ENCODE measurements around the gene SPATS2.

SPATS2 gene

GRCh38 chr12:49543221-49543913 lies 176.1 kb downstream of the SPATS2 start:
- no peak for DNase-seq

GRCh38 chr12:49543914-49544815 lies 176.9 kb downstream of the SPATS2 start:
- DNase-seq, result no peak

- no peak for DNase-seq
Observed at GRCh38 chr12:49545815-49546214, 178.6 kb downstream of the SPATS2 start.

GRCh38 chr12:49546481-49546880 lies 179.2 kb downstream of the SPATS2 start:
- no peak for DNase-seq

- no peak for DNase-seq
Observed at GRCh38 chr12:49547090-49547690, 179.9 kb downstream of the SPATS2 start.

GRCh38 chr12:49548481-49548821 lies 181.2 kb downstream of the SPATS2 start:
- no peak for DNase-seq

GRCh38 chr12:49548822-49549648 lies 181.8 kb downstream of the SPATS2 start:
- DNase-seq, result no peak

- DNase-seq, result no peak
Observed at GRCh38 chr12:49549735-49550692, 182.8 kb downstream of the SPATS2 start.

GRCh38 chr12:49550693-49551252 lies 183.5 kb downstream of the SPATS2 start:
- DNase-seq, result no peak

- DNase-seq, result no peak
Observed at GRCh38 chr12:49552014-49552413, 184.8 kb downstream of the SPATS2 start.

GRCh38 chr12:49552425-49552824 lies 185.2 kb downstream of the SPATS2 start:
- DNase-seq, result no peak

GRCh38 chr12:49552899-49553298 lies 185.6 kb downstream of the SPATS2 start:
- no peak for DNase-seq

- no peak for DNase-seq
Observed at GRCh38 chr12:49553512-49554088, 186.3 kb downstream of the SPATS2 start.

- DNase-seq, result no peak
Observed at GRCh38 chr12:49554266-49554665, 187.0 kb downstream of the SPATS2 start.

GRCh38 chr12:49555631-49556390 lies 188.5 kb downstream of the SPATS2 start:
- no peak for DNase-seq

- no peak for DNase-seq
Observed at GRCh38 chr12:49556391-49557186, 189.3 kb downstream of the SPATS2 start.

GRCh38 chr12:49557187-49557916 lies 190.1 kb downstream of the SPATS2 start:
- DNase-seq, result no peak

GRCh38 chr12:49557917-49558215 lies 190.6 kb downstream of the SPATS2 start:
- DNase-seq, result no peak

- no peak for DNase-seq
Observed at GRCh38 chr12:49558526-49558925, 191.3 kb downstream of the SPATS2 start.

Measured in bone marrow (tissue), 2 donors.